Jurkat, Clone E6-1 (cell line): ENCODE data around the gene ID3.

Source experiments
- DNase-seq: peaks from one replicate; pipeline ENCODE4 v3.0.0-alpha.2; 2011; ENCODE audit warnings: low read depth, low spot score
- H3K4me3 ChIP-seq: 2 replicates; pipeline ENCODE4 v1.5.1; 2011; ENCODE audit warnings: mild to moderate bottlenecking, low read length, control low read depth, moderate library complexity

The ID3 gene

GRCh38 chr1:23568608-23569383 lies 9.5 kb upstream of the ID3 start:
- H3K4me3 ChIP-seq = no peak overlapping the region
- no peak for DNase-seq

GRCh38 chr1:23567996-23568607 lies 8.8 kb upstream of the ID3 start:
- no peak for DNase-seq
- no peak overlapping the region for H3K4me3 ChIP-seq

DNA sequence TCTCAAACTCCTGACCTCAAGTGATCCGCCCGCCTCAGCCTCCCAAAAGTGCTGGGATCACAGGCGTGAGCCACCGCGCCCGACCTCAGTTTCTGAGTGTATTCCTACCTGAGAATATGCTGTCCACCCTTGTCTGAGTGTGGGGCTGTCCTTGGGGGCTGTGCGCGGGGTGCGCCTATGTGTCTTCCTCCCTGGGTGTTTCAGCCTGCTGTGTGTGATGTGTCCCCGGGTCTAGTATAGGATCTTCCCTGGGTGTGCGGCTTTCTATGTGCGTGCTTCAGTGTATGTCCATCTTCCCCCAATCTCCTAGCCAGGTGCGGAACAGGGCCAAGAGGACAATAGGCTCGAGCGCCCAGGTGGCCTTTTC lies 8.3 kb upstream of the ID3 start:
- no peak overlapping the region for H3K4me3 ChIP-seq
- no peak for DNase-seq

DNA sequence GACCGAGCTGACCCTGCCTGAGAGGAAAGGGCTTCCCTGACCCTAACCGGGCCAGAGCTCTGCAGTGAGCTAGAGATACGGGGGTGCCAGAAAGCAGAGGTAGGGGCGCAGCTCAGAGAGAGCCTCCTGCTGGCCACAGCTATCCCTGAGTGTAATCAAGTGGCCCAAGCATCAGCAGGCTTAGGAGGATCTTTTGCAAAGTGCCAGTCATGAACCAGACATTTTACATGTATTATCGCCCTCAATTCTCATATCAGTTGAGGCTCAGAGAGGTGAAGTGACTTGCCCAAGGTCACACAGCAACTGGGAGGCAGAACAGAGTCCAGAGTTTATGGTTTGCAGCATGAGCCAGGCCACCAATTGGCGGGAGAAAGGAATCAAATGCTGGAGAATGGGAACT lies 7.0 kb upstream of the ID3 start:
- no peak for DNase-seq
- no peak overlapping the region for H3K4me3 ChIP-seq

DNA sequence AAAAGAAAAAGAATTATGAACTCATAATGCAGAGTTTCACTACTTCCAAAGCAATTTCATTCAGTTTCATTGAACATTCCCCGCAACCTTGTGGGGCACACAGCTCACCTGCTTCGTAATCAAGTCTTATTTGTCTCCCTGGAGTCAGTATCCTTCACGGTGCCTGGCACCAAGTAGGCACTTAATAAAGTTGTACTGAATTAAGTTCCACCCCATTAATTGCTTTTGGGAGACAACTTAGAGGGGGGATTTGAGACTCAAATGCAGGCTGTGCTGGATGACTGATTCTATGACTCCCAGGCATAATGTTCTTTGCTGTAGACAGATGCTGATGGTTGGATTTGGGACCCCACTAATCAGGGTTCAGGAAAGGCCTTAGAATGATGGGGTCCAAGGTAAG lies 6.5 kb upstream of the ID3 start:
- H3K4me3 ChIP-seq = no peak overlapping the region
- DNase-seq = no peak

DNA sequence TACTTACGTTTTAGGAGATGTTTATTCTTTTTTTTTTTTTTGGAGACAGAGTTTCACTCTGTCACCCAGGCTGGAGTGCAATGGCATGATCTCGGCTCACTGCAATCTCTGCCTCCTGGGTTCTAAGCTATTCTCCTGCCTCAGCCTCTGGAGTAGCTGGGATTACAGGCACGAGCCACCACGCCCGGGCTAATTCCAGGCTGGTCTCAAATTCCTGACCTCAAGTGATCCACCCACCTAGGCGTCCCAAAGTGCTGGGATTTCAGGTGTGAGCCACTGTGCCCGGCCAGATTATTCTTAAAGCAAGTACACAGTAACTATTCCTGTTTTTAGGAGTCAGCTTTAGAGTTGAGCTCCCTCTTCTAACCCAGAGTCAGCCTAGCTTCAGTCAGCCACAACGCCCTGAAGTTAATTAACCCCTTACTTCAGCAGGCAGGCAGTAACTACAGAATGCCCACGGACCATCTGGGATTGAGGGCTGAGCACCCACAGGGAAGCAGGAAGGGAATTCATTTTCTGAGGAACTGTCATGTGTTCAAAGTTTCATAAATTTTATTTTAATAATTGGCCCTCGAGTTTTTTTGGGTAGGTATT lies 5.3 kb upstream of the ID3 start:
- no peak for DNase-seq

DNA sequence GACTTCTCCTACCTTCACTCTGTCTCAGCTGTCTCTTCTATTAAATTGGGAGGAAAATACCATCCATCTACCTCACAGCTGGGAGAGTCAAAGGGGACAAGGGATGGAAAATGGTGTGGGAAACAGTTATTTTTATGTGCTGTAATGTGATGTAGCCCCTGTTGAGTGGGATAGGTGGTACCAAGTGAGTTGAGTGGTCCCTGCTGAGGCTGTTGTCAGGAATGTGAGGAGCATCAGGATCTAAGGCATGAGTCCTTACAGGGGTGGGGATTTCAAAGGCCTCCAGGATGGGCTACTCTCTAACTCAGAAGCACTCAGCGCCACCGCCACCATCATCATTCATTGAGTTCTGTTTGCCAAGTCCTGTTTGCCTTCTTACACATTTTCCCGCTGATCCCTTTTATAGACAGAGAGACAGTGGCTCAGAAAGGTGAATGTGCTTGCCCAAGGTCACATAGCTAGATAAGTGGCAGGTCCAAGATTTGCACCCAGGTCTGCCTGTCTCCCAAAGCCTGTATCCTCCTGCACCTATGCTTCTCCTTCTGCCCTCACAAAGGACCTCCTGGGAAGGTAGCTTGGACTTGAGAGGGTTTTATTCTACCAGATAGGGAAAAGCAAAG lies 4.6 kb upstream of the ID3 start:
- no peak for DNase-seq
- no peak overlapping the region for H3K4me3 ChIP-seq

More for the DNA sequence above, 5.3 kb upstream of the ID3 start:
- no peak overlapping the region for H3K4me3 ChIP-seq

DNA sequence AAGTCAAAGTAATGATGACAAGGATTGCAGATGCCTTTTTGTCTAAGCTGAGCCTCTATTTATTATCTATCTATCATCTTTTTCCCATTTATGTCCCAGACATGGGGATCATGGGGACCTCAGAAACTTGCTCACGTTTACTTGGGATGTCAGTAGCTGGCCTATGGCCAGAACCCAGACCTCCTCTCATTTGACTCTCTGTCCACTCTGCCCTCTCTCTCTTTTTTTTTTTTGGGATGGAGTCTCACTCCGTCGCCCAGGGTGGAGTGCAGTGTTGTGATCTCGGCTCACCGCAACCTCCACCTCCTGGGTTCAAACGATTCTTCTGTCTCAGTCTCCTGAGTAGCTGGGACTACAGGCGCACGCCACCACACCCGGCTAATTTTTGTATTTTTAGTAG lies 3.7 kb upstream of the ID3 start:
- DNase-seq = no peak
- no peak overlapping the region for H3K4me3 ChIP-seq

DNA sequence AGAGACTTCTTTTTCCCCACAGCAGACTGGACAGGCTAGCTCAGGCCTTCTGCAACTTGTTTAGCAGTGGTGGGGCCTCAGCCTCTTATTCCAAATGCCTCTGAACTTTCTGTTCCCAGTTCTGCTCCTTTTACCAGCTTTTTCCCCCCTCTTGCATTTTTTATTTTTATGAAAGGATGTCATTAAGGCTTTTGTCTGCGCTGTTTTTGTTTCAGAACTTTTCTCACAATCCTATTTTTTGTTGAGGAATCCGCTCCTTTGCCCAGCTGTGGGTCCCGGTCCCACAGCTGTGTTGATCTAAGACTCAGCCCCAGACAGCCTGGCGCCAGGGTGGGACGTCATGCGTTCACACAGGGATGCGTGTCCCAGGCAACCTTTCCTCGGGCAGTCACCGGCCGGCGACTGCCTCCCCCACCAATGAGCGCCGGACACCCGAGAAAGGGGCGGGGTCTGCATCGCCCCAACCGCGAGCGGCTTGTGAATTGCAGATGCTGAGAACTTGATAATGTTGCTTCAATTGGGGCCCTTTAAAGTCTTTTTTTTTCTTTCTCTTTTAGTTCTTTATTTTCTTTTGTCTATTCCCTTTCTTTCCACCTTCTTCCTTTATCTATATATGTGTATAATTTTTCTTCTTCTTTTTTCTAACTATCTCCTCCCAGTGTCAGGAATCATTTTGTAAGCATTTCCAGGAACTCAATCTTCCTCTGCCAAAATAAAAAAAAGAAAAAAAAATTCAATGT lies 3.0 kb upstream of the ID3 start:
- peak; percentile 81 for DNase-seq
- H3K4me3 ChIP-seq = peak overlapping the region; percentile 25

- H3K4me3 ChIP-seq = peak overlapping the region; percentile 25
- DNase-seq = no peak
Measured at GRCh38 chr1:23561813-23562100, 2.5 kb upstream of the ID3 start.

DNA sequence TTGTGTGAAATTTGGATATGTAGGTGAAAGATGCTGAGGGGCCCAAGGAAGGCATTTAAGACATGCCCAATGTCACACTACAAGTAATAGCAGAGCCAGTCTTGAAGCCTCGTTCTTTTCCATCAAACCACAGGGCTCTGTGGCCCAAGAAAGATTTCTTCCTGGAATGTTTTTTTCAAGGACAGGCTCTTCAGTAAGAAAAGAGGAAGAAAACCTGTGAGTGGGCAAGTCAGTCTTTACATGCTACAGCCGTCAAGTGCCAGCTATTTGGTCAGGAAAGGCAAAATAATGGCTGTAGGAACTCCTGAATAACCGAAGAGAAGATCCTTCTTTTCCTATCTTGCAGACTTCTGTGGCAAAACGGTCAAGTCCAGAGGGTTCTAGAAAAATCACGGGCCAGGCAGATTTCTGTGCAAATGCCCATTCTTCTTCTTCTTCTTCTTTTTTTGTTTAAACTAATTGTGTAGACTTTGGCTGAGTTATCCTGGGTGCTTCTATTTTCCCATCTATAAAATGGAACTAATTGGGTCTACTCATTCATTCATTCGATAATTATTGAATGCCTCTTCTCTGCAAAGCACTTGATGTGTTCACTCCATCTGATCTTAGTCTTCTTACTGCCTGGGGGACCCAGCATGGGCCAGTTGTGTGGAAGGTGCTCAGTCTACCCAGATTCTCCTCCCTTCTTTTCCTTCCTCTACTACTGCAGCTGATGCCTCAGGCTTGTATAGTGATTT lies 1.9 kb upstream of the ID3 start:
- H3K4me3 ChIP-seq = no peak overlapping the region
- DNase-seq = no peak

DNA sequence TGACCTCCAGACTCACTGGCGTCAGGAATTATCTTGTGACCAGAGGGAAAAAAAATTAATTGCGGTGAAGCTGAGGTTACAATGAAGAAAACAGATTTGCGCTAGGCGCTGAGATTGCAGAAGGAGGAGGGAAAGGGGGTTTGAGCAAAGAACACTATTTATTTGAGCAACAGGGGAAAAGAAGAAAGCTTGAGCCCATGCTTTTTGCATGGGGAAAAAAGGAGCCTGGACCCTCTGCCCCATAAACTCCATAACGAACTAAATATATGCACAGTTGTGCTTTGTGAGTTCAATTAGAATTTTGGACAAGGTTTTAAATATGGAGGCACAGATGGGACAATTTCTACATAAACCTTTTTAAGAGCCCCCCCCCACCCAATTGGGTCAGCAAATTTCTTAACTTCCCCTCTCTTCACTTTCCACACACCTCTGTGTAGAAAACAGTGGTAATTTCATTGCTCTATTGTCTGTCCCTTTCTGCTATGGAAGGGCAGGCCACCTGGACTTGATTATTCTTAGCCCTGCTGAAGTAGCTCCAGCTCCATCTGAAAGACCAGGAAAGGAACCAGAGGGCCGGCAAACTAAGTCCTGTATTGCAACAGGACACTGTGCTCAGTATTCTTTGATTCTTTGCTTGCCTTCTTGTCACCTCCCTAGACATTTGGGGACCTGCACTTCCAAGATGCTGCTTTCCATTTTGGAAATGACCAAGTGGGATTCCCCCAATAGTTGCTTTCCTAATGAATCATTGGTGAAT lies 862 bp upstream of the ID3 start:
- no peak for DNase-seq

DNA sequence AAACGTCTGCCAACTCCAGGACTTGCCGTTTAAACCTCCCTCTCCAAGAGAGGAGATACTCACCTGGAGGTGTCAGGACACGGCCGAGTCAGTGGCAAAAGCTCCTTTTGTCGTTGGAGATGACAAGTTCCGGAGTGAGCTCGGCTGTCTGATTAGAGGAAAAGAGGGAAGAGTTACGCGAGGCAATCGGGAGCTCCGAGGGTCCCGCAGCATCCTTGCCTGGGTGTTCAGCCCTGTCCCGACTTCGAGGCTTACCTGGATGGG lies 497 bp downstream of the ID3 start:
- peak overlapping the region; percentile 78 for H3K4me3 ChIP-seq
- DNase-seq = no peak

More for the DNA sequence above, 862 bp upstream of the ID3 start:
- H3K4me3 ChIP-seq = peak overlapping the region; percentile 78

GRCh38 chr1:23558140-23558871 lies 995 bp downstream of the ID3 start:
- peak overlapping the region; percentile 78 for H3K4me3 ChIP-seq
- DNase-seq = no peak

GRCh38 chr1:23557471-23558124 lies 1.7 kb downstream of the ID3 start:
- no peak for DNase-seq
- H3K4me3 ChIP-seq = peak overlapping the region; percentile 78

- H3K4me3 ChIP-seq = peak overlapping the region; percentile 78
Measured at GRCh38 chr1:23556635-23557470, 2.4 kb downstream of the ID3 start.

More at GRCh38 chr1:23556635-23557470, 2.4 kb downstream of the ID3 start:
- DNase-seq = no peak
